Lower leg skin (tissue), 4 donors: ENCODE results near the gene COL4A6. TPM values are rescaled to one million over a fixed set of nuclear protein-coding genes. Genes with fewer than 3 reads are reported as not detected.
"Not testable (repeated sequence)": the region's sequence is repeated elsewhere in the genome, so short reads cannot be mapped to it uniquely, and the experiment has no call there.

Experiments used
- DNase-seq, 2 donors: peaks; one replicate each; pipeline ENCODE4 v3.0.0-alpha.2; 2019; ENCODE audit warnings: low spot score in 2 of 2
- H3K4me3 ChIP-seq: fragments of 200-600 bp; sonication (generic); 2 replicates; pipeline ENCODE4 v1.5.1; 2017; ENCODE audit warnings: mild to moderate bottlenecking, low read depth; ENCODE audit not compliant: poor library complexity, severe bottlenecking
- POLR2A ChIP-seq, 2 donors: fragments of 450-650 bp; IDR thresholded peaks; one replicate each; pipeline ENCODE4 v1.6.1; 2016 to 2017; ENCODE audit warnings: antibody characterized with exemption in 2 of 2, mild to moderate bottlenecking in 1 of 2, moderate library complexity in 1 of 2
- WGBS, 2 donors: methylation state at CpG; one replicate each; pipeline ENCODE4 v1.1.5; 2018; 5-methylcytosine and 5-hydroxymethylcytosine counted together
- intact Hi-C: fragments of 100-400 bp; cut with DNase I; formaldehyde crosslinking; loops from one replicate; pipeline ENCODE4 v1.15.0; 2023; ENCODE audit warnings: low total_unique reads
- total RNA-seq, 4 donors: library from RNA; depleted of rRNA; stranded (reverse); fragments of >200 nt; gene quantifications; one replicate each; pipeline ENCODE4 v1.1.0, GENCODE V29; 2016
- TF ChIP-seq, protein P1 (sequence below), 3 donors: fragments of 450-650 bp; IDR thresholded peaks; one replicate each; pipeline ENCODE4 v1.5.1; 2016; ENCODE audit warnings: antibody characterized with exemption in 3 of 3, mild to moderate bottlenecking in 3 of 3, moderate library complexity in 2 of 3

Gene COL4A6
- total RNA-seq, 4 donors from 2014 or later = 9.4 to 15.3 (median 11.6) TPM

DNA sequence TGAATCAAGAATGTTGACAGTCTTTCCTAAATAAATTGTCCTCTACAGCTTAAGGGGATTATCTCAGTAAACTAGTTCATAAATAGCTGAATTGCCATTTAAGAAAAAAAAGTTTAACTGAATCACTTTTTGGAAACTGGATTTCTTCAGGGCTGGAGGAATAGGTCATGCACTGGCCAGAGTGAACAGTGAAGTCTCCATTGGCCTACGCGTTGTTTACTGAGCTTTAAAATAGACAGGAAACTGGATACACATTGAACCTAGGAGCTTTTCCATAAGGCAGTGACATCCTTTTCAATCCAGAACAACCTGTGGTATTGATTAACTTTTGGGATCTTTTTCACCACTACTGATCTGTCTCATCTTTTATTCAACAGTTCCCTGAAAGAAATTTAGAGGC is 58.0 kb downstream of the COL4A6 start:
- no peak overlapping the region for H3K4me3 ChIP-seq
- intact Hi-C loops = no loop called here
- TF ChIP-seq, protein P1, sequence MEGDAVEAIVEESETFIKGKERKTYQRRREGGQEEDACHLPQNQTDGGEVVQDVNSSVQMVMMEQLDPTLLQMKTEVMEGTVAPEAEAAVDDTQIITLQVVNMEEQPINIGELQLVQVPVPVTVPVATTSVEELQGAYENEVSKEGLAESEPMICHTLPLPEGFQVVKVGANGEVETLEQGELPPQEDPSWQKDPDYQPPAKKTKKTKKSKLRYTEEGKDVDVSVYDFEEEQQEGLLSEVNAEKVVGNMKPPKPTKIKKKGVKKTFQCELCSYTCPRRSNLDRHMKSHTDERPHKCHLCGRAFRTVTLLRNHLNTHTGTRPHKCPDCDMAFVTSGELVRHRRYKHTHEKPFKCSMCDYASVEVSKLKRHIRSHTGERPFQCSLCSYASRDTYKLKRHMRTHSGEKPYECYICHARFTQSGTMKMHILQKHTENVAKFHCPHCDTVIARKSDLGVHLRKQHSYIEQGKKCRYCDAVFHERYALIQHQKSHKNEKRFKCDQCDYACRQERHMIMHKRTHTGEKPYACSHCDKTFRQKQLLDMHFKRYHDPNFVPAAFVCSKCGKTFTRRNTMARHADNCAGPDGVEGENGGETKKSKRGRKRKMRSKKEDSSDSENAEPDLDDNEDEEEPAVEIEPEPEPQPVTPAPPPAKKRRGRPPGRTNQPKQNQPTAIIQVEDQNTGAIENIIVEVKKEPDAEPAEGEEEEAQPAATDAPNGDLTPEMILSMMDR (IDR thresholded peaks at IDR 0.05) = no peak
- WGBS, 2 donors = 86% methylated on average over 2 of the region's 2 CpGs
- no peak for DNase-seq

DNA sequence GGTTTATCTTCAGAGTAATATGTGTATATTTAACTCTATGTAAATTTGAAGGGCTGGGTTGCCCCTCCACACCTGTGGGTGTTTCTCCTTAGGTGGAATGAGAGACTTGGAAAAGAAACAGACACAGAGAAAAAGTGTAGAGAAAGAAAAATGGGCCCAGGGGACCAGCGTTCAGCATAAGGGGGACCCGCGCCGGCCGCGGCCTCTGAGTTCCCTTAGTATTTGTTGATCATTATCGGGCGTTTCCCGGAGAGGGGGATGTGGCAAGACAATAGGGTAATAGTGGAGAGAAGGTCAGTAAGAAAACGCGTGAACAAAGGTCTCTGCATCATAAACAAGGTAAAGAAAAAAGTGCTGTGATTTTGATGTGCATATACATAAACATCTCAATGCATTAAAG is 61.4 kb downstream of the COL4A6 start:
- WGBS, 2 donors = 57 to 76% methylated on average over 11 of the region's 11 CpGs
- DNase-seq, H3K4me3 ChIP-seq, intact Hi-C loops: not testable (repeated sequence)

DNA sequence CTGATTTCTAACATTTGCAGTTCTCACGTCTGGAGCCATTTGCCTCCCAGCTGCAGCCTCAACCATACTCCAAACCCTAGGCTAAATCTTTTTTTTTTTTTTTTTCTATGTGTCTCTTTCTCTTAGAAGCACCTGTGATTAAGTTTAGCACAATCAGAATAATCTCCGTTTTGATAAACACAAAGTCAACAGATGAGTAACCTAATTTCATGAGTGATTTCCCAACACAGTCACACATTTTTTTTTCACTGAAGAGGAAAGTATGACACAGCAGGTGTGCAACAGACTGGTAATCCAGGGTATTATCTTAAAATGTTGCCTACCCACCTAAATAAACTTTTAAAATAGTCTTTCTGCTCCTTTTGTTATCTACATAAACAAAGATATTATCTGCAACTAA is 62.6 kb downstream of the COL4A6 start:
- 31 to 40% methylated on average over 2 of the region's 2 CpGs for WGBS, 2 donors
- H3K4me3 ChIP-seq, DNase-seq, intact Hi-C loops: not testable (repeated sequence)

DNA sequence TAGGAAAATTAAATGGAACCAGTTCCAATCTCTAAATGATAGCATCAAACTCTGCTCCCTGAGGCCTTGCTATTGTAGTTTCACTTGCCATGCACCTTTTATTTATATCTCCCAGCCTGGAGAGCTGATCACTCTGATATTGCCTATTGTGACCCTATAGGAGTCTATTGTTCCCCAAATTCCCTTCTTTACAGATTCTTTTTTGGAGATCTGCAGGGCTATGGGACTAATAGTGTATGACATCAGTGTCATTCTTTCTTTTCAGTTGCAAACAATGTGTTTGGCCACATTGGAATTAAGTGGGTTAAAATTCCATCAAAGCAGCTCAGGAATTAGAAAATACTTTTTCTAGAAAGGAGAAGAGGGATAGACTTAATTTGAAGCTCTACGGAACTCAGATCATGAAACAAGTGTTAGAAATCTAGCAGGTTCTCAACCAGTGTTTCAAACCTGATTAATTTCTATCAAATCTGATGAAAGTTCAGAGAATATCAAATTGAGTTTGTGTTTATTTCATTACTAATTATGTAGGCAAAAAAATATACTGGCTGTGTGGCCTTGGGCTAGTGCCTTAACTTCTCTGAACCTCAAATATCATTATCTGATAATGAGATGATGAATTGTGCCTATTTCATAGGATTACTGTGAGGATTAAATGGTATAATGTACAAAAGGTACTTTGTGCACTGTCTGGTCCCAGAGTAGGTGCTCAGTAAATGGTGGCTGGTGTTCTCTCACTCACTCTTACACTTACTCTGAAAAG is 71.4 kb downstream of the COL4A6 start:
- WGBS, 2 donors = 88 to 100% methylated on average over 1 of the region's 1 CpG
- intact Hi-C loops = no loop called here
- TF ChIP-seq, protein P1 (IDR thresholded peaks at IDR 0.05) = no peak
- no peak for TF ChIP-seq POLR2A (IDR thresholded peaks at IDR 0.05)
- DNase-seq = no peak
- H3K4me3 ChIP-seq = no peak overlapping the region

DNA sequence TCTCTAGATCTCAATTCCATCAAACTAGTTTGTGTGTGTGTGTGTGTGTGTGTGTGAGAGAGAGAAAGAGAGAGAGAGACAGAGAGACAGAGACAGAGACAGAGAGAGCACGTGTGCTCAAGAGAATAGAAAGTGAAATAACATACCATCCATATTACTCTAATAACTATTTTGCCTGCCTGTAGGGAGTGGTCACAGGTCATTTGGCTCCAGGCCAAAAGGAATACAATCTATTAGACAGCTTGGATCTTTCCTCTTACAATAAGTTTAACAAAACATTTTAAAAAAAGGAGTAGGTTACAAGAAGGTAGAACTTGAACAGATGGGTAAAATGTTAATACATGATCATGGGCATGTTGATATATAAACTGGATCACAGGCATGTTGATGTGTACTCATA is 76.2 kb downstream of the COL4A6 start:
- no peak overlapping the region for H3K4me3 ChIP-seq
- intact Hi-C loops = no loop called here
- no peak for DNase-seq
- TF ChIP-seq, protein P1 (IDR thresholded peaks at IDR 0.05) = no peak
- no peak for TF ChIP-seq POLR2A (IDR thresholded peaks at IDR 0.05)
- 4 to 29% methylated on average over 1 of the region's 1 CpG for WGBS, 2 donors

GRCh38 chrX:108361316-108361715 is 76.9 kb downstream of the COL4A6 start:
- TF ChIP-seq POLR2A (IDR thresholded peaks at IDR 0.05) = no peak
- TF ChIP-seq, protein P1 (IDR thresholded peaks at IDR 0.05) = no peak
- H3K4me3 ChIP-seq = no peak overlapping the region
- 52 to 78% methylated on average over 2 of the region's 2 CpGs for WGBS, 2 donors
- intact Hi-C loops = no loop called here
- no peak for DNase-seq
